GM23338 (cell line): ENCODE results near the gene TLDC2.

Experiments
- CREB1 ChIP-seq: fragments of 250-450 bp; sonication (Bioruptor Pico); IDR thresholded peaks from 2 replicates; pipeline ENCODE4 v1.5.0; 2020; ENCODE audit warnings: low read depth, mild to moderate bottlenecking, moderate library complexity
- CTCF ChIP-seq, 2 experiments: fragments of 200-600 bp in 1 of 2; sonication (generic) in 1 of 2; conservative IDR thresholded peaks; 2 replicates each; pipeline versions ENCODE4 v1.5.1 to v1.6.1; 2016 to 2017; ENCODE audit warnings: antibody characterized with exemption in 2 of 2, low read depth in 2 of 2, mild to moderate bottlenecking in 2 of 2, moderate library complexity in 1 of 2
- EZH2 ChIP-seq: fragments of 200-600 bp; sonication (generic); IDR thresholded peaks from one replicate; pipeline ENCODE4 v1.8.0; 2017; ENCODE audit warnings: antibody characterized with exemption, mild to moderate bottlenecking, low read depth; ENCODE audit not compliant: unreplicated experiment
- EZH2phosphoT487 ChIP-seq: fragments of 200-600 bp; sonication (generic); IDR thresholded peaks from one replicate; pipeline ENCODE4 v1.8.1; 2018; ENCODE audit warnings: antibody characterized with exemption; ENCODE audit not compliant: unreplicated experiment
- JUNB ChIP-seq: IDR thresholded peaks from one replicate; pipeline ENCODE4 v1.6.1; 2016; ENCODE audit warnings: antibody characterized with exemption; ENCODE audit not compliant: unreplicated experiment
- NANOG ChIP-seq: IDR thresholded peaks from 2 replicates; pipeline ENCODE4 v1.6.1; 2016; ENCODE audit warnings: antibody characterized with exemption, borderline replicate concordance
- POLR2AphosphoS5 ChIP-seq: IDR thresholded peaks from 2 replicates; pipeline ENCODE4 v1.6.1; 2016; ENCODE audit warnings: antibody characterized with exemption, low read depth
- REST ChIP-seq: IDR thresholded peaks from one replicate; pipeline ENCODE4 v1.6.1; 2018; ENCODE audit warnings: antibody characterized with exemption; ENCODE audit not compliant: unreplicated experiment
- STAT1 ChIP-seq: IDR thresholded peaks from one replicate; pipeline ENCODE4 v1.6.1; 2016; ENCODE audit warnings: antibody characterized with exemption; ENCODE audit not compliant: unreplicated experiment
- ZNF114 ChIP-seq: fragments of 250-450 bp; sonication (Bioruptor Pico); IDR thresholded peaks from 2 replicates; pipeline ENCODE4 v1.5.0; 2020; ENCODE audit warnings: mild to moderate bottlenecking, moderate library complexity
- ZNF331 ChIP-seq: fragments of 250-450 bp; sonication (Bioruptor Pico); IDR thresholded peaks from 2 replicates; pipeline ENCODE4 v1.5.0; 2020; ENCODE audit warnings: low read depth, mild to moderate bottlenecking, moderate library complexity
- TF ChIP-seq, protein P1 (sequence below): IDR thresholded peaks from 2 replicates; pipeline ENCODE4 v1.6.1; 2016; ENCODE audit warnings: antibody characterized with exemption
- TF ChIP-seq, protein P2 (sequence below): fragments of 250-450 bp; sonication (Bioruptor Pico); IDR thresholded peaks from 2 replicates; pipeline ENCODE4 v1.5.0; 2020; ENCODE audit warnings: mild to moderate bottlenecking, moderate library complexity

DNA sequence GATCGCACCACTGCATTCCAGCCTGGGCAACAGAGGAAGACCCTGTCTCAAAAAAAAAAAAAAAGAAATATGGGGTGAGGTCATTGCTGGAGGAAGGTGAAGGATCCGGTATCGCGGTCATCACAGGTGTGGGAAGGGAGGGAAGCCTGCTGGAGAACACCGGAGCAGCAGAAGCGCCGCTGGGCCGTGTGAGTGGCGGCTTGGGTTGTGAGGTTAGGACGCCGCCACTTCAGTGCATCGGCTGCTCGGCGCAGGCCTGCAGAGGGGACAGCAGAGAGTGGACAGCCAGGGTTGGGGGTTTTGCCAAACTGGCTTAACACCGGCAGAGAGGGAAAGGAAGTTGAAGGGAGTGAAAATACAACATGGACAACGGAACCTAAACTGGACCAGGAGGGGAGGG is 5.4 kb downstream of the TLDC2 start:
- TF ChIP-seq EZH2phosphoT487 (no peak), CTCF (conservative IDR thresholded peaks at IDR 0.05; ENCODE audit: low read depth in 2 of 2) (no peak), POLR2AphosphoS5 (no peak), EZH2 (no peak), ZNF114 (CRISPR knock-in tag) (no peak), ZNF331 (CRISPR knock-in tag) (no peak), CREB1 (no peak), REST (no peak), NANOG (no peak), JUNB (no peak), STAT1 (no peak)
- TF ChIP-seq, protein P1, sequence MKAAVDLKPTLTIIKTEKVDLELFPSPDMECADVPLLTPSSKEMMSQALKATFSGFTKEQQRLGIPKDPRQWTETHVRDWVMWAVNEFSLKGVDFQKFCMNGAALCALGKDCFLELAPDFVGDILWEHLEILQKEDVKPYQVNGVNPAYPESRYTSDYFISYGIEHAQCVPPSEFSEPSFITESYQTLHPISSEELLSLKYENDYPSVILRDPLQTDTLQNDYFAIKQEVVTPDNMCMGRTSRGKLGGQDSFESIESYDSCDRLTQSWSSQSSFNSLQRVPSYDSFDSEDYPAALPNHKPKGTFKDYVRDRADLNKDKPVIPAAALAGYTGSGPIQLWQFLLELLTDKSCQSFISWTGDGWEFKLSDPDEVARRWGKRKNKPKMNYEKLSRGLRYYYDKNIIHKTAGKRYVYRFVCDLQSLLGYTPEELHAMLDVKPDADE, result no peak
- TF ChIP-seq, protein P2, sequence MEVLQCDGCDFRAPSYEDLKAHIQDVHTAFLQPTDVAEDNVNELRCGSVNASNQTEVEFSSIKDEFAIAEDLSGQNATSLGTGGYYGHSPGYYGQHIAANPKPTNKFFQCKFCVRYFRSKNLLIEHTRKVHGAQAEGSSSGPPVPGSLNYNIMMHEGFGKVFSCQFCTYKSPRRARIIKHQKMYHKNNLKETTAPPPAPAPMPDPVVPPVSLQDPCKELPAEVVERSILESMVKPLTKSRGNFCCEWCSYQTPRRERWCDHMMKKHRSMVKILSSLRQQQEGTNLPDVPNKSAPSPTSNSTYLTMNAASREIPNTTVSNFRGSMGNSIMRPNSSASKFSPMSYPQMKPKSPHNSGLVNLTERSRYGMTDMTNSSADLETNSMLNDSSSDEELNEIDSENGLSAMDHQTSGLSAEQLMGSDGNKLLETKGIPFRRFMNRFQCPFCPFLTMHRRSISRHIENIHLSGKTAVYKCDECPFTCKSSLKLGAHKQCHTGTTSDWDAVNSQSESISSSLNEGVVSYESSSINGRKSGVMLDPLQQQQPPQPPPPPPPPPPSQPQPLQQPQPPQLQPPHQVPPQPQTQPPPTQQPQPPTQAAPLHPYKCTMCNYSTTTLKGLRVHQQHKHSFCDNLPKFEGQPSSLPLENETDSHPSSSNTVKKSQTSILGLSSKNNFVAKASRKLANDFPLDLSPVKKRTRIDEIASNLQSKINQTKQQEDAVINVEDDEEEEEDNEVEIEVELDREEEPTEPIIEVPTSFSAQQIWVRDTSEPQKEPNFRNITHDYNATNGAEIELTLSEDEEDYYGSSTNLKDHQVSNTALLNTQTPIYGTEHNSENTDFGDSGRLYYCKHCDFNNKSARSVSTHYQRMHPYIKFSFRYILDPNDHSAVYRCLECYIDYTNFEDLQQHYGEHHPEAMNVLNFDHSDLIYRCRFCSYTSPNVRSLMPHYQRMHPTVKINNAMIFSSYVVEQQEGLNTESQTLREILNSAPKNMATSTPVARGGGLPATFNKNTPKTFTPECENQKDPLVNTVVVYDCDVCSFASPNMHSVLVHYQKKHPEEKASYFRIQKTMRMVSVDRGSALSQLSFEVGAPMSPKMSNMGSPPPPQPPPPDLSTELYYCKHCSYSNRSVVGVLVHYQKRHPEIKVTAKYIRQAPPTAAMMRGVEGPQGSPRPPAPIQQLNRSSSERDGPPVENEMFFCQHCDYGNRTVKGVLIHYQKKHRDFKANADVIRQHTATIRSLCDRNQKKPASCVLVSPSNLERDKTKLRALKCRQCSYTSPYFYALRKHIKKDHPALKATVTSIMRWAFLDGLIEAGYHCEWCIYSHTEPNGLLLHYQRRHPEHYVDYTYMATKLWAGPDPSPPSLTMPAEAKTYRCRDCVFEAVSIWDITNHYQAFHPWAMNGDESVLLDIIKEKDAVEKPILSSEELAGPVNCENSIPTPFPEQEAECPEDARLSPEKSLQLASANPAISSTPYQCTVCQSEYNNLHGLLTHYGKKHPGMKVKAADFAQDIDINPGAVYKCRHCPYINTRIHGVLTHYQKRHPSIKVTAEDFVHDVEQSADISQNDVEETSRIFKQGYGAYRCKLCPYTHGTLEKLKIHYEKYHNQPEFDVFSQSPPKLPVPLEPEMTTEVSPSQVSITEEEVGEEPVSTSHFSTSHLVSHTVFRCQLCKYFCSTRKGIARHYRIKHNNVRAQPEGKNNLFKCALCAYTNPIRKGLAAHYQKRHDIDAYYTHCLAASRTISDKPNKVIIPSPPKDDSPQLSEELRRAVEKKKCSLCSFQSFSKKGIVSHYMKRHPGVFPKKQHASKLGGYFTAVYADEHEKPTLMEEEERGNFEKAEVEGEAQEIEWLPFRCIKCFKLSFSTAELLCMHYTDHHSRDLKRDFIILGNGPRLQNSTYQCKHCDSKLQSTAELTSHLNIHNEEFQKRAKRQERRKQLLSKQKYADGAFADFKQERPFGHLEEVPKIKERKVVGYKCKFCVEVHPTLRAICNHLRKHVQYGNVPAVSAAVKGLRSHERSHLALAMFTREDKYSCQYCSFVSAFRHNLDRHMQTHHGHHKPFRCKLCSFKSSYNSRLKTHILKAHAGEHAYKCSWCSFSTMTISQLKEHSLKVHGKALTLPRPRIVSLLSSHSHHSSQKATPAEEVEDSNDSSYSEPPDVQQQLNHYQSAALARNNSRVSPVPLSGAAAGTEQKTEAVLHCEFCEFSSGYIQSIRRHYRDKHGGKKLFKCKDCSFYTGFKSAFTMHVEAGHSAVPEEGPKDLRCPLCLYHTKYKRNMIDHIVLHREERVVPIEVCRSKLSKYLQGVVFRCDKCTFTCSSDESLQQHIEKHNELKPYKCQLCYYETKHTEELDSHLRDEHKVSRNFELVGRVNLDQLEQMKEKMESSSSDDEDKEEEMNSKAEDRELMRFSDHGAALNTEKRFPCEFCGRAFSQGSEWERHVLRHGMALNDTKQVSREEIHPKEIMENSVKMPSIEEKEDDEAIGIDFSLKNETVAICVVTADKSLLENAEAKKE (CRISPR knock-in tag), result no peak
